ENCODE data around the gene PRPS1. TPM values are rescaled to one million over a fixed set of nuclear protein-coding genes. Genes with fewer than 3 reads are reported as not detected.
"Not testable (repeated sequence)": the region's sequence is repeated elsewhere in the genome, so short reads cannot be mapped to it uniquely, and the experiment has no call there.

The PRPS1 gene
- total RNA-seq, 1 donor from 2014 or later: 25.6 TPM

DNA sequence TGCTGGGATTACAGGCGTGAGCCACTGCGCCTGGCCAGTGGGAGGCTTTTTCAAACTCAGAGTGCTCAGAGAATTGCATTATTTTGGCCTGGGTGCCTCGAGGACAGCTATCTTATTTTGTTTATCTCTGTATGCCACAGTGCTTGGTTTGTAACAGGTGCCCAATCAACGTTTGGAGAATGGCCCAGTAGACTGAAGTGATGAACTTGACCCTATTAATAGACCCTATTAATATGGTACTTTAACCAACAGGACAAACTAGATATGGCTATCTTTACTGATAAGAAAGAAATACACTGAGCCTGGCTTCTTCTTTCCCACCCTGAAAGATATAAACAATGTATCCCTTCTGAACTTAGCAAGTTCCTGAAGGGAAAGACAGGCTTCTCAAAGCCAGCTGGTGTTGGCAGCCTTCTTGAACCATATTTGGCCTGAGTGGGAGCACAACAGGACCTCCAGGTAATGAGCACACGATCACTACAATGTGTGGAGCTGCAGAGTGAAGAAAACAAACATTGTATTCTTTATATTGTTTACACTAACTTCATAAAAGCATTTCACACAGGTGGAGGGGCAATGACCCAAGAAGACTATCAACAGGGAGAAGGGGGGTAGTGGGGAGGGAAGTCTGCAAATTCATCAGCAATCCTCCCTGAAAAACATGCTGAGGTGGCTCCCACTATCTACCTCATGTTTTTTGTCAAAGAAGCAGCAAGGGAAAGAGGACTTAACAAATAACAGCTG, 41.7 kb downstream of the PRPS1 start:
- ATAC-seq: no peak
- intact Hi-C loops (cut with DNase I): no loop called here

GRCh38 chrX:107671256-107671655, 42.9 kb downstream of the PRPS1 start:
- H3K9me3 ChIP-seq; H3K27ac ChIP-seq; ATAC-seq; intact Hi-C loops (cut with DNase I); H3K4me3 ChIP-seq; H3K36me3 ChIP-seq; H3K27me3 ChIP-seq; DNase-seq: not testable (repeated sequence)
- H3K4me1 ChIP-seq: peaks cover 13% of the 10 kb centered on the region

More for the DNA sequence above, 41.7 kb downstream of the PRPS1 start:
- no peak for DNase-seq
- H3K4me3 ChIP-seq: no peak overlapping the region
- no peaks in the 10 kb centered on the region for H3K36me3 ChIP-seq
- no peaks in the 10 kb centered on the region for H3K9me3 ChIP-seq
- TF ChIP-seq CTCF (IDR thresholded peaks at IDR 0.05): no peak
- H3K27me3 ChIP-seq: no peaks in the 10 kb centered on the region
- H3K27ac ChIP-seq: no peak overlapping the region
- peaks cover 9% of the 10 kb centered on the region for H3K4me1 ChIP-seq

DNA sequence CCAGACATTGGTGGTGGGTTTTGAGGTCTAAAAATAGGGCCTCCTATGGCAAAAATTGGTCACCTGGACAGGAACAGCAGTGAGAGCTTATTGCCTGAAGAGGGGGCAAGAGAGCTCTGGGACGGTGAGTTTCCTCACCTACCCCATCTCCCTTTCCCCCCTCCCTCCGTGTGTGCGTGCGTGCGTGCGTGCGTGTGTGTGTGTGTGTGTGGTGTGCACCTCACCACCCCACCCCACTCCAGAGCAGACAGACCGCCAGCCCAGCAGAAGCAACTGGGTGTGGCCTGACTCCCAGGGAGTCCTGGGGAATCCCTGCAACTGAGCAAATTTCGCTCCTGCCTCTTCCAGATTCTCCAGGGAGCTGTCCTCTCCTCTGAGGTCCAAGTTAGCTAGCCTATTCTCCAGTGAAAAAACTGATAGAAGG, 44.7 kb downstream of the PRPS1 start:
- Histone ChIP-seq H3K4me1 (peaks cover 13% of the 10 kb centered on the region), H3K9me3 (no peaks in the 10 kb centered on the region), H3K4me3 (no peak overlapping the region), H3K36me3 (no peaks in the 10 kb centered on the region), H3K27me3 (no peaks in the 10 kb centered on the region), H3K27ac (peak overlapping the region; percentile 98)
- TF ChIP-seq CTCF (IDR thresholded peaks at IDR 0.05): peak; percentile 58
- intact Hi-C loops (cut with DNase I): no loop called here
- peak; percentile 87 for DNase-seq
- ATAC-seq: peak; percentile 78

DNA sequence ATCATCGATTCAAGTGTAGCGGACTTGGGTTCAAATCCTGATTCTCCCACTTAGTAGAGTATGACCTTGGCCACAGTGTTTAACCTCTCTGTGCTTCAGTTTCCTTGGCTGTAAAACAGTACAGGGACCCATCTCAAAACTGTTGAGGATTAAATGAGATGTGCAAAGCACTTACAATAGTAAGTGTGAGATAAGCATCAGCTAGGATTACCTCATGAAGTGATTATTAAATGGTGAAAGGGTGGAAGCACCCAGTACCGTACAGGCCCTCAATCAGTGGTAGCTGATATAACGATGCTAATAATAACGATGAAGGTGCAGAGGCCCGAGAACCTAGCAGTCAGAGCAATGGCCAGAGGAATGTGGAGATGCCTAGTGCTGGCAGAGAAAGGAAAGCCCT, 45.1 kb downstream of the PRPS1 start:
- Histone ChIP-seq H3K4me1 (peaks cover 14% of the 10 kb centered on the region), H3K27me3 (no peaks in the 10 kb centered on the region), H3K4me3 (peak overlapping the region; percentile 8), H3K36me3 (no peaks in the 10 kb centered on the region), H3K27ac (peak overlapping the region; percentile 98), H3K9me3 (no peaks in the 10 kb centered on the region)
- intact Hi-C loops (cut with DNase I): no loop called here
- ATAC-seq: no peak
- no peak for DNase-seq
- TF ChIP-seq CTCF (IDR thresholded peaks at IDR 0.05): no peak

GRCh38 chrX:107673933-107674479, 45.7 kb downstream of the PRPS1 start:
- Histone ChIP-seq H3K36me3 (no peaks in the 10 kb centered on the region), H3K4me1 (peaks cover 19% of the 10 kb centered on the region), H3K27me3 (no peaks in the 10 kb centered on the region), H3K27ac (peak overlapping the region; percentile 98), H3K4me3 (peak overlapping the region; percentile 25), H3K9me3 (no peaks in the 10 kb centered on the region)
- peak; percentile 81 for ATAC-seq
- intact Hi-C loops (cut with DNase I): no loop called here
- peak; percentile 91 for DNase-seq
- TF ChIP-seq CTCF (IDR thresholded peaks at IDR 0.05): peak; percentile 11
